ENCODE data around the gene DDX42.

- TF ChIP-seq CTCF (IDR thresholded peaks at IDR 0.05) (no peak), POLR2AphosphoS5 (IDR thresholded peaks at IDR 0.05; ENCODE audit: insufficient read depth in 1 of 2, low read depth in 1 of 2) (no peak), POLR2A (IDR thresholded peaks at IDR 0.05) (no peak)
Measured at GRCh38 chr17:63792055-63792729, 18.2 kb downstream of the DDX42 start.

Measured in vagina (tissue), 2 donors.